Measurements from ENCODE around the gene CXCL13.
A peak's percentile ranks its signal among the peaks of the same experiment; 100 is the strongest.

The CXCL13 gene

DNA sequence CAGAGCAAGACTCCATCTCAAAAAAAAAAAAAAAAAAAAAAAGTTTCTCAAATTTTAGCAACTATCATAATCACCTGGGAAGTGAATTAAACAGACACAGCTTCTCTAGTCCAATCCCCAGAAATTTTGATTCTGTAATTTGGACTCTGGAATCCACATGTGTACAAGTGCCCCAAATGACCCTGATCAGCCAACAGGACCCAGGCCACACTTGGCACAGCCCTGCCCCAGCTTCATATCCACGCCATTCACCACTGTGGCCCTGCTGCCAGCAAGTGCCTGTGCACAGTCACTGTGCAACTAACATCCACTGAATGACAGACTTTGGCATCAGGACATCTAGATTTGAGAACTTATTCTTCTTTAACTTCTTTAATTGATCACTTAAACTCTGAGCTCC is 14.1 kb upstream of the CXCL13 start:
- DNase-seq (ENCODE audit: low read depth) = no peak
- no peak overlapping the region for H3K4me3 ChIP-seq (ENCODE audit: low read length)
- TF ChIP-seq, protein P1, sequence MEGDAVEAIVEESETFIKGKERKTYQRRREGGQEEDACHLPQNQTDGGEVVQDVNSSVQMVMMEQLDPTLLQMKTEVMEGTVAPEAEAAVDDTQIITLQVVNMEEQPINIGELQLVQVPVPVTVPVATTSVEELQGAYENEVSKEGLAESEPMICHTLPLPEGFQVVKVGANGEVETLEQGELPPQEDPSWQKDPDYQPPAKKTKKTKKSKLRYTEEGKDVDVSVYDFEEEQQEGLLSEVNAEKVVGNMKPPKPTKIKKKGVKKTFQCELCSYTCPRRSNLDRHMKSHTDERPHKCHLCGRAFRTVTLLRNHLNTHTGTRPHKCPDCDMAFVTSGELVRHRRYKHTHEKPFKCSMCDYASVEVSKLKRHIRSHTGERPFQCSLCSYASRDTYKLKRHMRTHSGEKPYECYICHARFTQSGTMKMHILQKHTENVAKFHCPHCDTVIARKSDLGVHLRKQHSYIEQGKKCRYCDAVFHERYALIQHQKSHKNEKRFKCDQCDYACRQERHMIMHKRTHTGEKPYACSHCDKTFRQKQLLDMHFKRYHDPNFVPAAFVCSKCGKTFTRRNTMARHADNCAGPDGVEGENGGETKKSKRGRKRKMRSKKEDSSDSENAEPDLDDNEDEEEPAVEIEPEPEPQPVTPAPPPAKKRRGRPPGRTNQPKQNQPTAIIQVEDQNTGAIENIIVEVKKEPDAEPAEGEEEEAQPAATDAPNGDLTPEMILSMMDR (IDR thresholded peaks at IDR 0.05; ENCODE audit: insufficient read depth, low read depth, low read length, missing control alignments) = no peak

DNA sequence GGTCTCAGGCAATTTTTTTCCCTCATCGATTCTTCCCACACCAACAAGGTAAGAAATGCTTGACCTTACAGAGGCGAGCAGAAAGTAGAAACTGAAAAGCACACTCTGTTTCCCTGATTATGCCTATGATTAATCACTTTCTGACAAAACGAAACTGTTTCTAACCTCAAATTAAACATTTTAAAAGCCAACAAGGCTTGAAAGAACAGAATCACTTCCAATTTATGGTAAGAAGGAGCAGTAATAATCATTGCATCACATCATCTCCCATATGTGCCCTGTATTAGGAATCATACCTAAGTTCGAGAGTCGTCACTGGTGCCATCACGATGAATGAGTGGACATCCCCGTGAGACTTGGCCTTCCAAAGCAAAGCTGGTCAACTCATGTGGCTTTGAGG is 12.5 kb upstream of the CXCL13 start:
- TF ChIP-seq, protein P1 (IDR thresholded peaks at IDR 0.05; ENCODE audit: insufficient read depth, low read depth, low read length, missing control alignments) = no peak
- no peak for DNase-seq (ENCODE audit: low read depth)
- H3K4me3 ChIP-seq (ENCODE audit: low read length) = no peak overlapping the region

DNA sequence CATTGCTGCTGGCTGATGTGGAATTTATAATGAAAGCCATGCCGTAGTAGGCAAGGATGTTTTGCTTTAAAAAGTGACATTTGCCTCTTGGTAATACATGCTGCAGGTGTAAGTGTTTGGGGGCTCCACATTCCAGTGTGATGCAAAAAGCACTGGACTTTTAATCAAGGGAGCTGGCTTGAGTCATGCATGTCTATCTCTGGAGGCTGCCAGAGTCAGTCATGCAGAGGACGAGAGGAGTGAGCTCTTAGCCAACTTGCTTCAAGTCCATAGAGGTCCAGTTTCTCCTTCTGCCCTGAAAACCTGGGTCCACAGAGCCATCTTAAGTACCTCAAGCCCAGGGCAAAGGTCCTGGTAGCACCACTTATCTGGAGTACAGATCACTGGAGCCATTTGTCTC is 11.6 kb upstream of the CXCL13 start:
- DNase-seq (ENCODE audit: low read depth) = peak; percentile 26
- TF ChIP-seq, protein P1 (IDR thresholded peaks at IDR 0.05; ENCODE audit: insufficient read depth, low read depth, low read length, missing control alignments) = no peak
- H3K4me3 ChIP-seq (ENCODE audit: low read length) = no peak overlapping the region

DNA sequence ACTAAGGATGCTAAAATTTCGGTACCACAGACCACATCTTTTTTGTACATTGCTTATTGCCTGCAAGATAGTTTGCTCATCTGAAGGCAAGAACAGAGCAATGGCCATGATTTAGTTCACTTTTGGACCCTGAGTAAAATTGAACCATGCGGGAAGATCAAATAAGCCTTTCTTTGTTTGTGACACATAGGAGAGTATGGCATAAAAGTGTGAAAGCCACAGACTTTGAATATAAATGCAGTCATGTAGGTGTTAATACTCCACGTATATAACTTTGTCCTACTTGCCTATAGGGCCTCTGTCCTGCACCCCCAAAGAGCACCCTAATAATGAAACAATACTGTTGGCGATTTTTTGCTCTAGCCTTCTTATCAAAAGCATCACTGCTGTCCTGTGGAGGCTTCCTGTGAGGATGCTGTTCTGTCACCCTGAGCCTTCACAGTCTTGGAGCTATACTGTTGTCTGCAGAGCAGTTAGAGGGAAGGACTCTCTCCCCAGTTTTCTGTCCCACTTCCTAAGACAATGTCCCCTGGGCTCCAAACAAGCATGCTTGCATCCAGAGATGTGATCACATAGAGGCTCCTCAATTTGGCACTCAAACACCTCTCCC is 10.2 kb upstream of the CXCL13 start:
- H3K4me3 ChIP-seq (ENCODE audit: low read length) = no peak overlapping the region
- TF ChIP-seq, protein P1 (IDR thresholded peaks at IDR 0.05; ENCODE audit: insufficient read depth, low read depth, low read length, missing control alignments) = no peak
- DNase-seq (ENCODE audit: low read depth) = no peak

DNA sequence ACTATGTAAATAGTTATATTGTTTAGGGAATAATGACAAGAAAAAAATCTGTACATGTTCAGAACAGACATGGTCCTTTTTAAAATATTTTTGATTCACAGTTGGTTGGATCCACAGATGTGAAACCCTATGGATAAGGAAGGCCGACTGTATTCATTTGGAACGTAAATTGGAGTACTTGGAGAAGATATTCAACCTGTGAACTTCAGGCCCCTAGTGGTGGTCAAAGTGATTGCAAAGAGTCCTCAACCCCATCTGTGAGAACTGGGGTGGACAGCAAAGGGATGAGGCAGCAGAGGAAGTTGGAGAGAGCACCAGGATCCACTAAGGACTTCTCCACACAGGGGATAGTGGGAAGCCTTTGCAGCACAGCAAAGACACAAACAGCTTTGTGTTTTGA is 6.2 kb upstream of the CXCL13 start:
- DNase-seq (ENCODE audit: low read depth) = peak; percentile 67
- TF ChIP-seq, protein P1 (IDR thresholded peaks at IDR 0.05; ENCODE audit: insufficient read depth, low read depth, low read length, missing control alignments) = peak; percentile 70

DNA sequence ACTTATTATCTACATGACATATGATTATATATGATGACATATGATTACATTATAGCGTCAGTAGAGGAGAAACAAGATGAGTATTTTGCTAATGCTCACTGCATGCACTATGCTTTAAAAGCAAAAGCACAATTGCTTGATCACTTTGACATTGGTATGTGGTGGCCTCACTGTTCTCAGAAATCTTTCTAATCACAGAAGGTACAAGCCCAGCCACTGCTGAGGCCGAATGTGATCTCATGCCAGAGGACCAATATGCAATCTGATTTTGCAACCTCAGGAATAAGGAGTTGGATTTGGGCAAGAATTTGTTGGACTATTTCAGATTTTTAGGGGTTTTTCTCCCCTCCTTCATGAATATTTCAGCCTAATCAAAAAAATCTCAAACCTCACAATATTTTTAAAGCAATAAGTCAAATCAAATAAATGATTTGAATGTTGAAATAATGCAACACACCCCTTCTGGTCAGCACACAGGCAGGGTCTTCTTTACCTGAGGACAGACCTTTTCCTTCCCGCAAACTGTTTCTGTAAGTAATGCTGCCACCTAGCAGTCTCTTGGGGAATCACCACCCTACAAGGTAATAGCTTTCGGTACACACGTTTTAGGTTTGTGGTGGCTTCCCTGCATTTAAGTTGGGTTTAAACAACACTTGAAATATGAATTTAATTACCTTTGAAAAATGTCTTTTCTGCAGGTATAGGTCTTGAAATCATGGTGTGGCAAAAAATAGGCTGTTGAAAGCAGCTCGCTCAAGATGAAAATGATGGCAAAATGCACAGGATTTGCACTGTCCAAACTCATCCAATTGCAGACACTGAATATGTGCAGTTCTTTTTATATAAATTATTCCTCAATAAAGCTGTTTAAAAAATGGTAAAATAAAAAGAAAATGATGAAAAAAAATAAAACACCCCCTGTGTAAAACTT is 4.8 kb upstream of the CXCL13 start:
- peak; percentile 62 for DNase-seq (ENCODE audit: low read depth)
- no peak overlapping the region for H3K4me3 ChIP-seq (ENCODE audit: low read length)
- TF ChIP-seq, protein P1 (IDR thresholded peaks at IDR 0.05; ENCODE audit: insufficient read depth, low read depth, low read length, missing control alignments) = peak; percentile 92

More for the DNA sequence above, 6.2 kb upstream of the CXCL13 start:
- no peak overlapping the region for H3K4me3 ChIP-seq (ENCODE audit: low read length)
